Ovary (tissue), 3 donors: ENCODE measurements around the gene TANC1.

Experiments
- EP300 ChIP-seq: sonication (generic); formaldehyde crosslinking; IDR thresholded peaks from one replicate; pipeline ENCODE4 v1.6.1; 2017; ENCODE audit warnings: antibody characterized with exemption
- TF ChIP-seq, protein P1 (sequence below), 3 donors: fragments of 450-650 bp in 2 of 3; fragments of 200-600 bp in 1 of 3; IDR thresholded peaks; one replicate each; pipeline versions ENCODE4 v1.5.1 to v1.8.0; 2016 to 2022; ENCODE audit warnings: antibody characterized with exemption in 3 of 3, mild to moderate bottlenecking in 1 of 3
- donor health status: DM: no; HTN: no; CAD: no.

- TF ChIP-seq, protein P1, sequence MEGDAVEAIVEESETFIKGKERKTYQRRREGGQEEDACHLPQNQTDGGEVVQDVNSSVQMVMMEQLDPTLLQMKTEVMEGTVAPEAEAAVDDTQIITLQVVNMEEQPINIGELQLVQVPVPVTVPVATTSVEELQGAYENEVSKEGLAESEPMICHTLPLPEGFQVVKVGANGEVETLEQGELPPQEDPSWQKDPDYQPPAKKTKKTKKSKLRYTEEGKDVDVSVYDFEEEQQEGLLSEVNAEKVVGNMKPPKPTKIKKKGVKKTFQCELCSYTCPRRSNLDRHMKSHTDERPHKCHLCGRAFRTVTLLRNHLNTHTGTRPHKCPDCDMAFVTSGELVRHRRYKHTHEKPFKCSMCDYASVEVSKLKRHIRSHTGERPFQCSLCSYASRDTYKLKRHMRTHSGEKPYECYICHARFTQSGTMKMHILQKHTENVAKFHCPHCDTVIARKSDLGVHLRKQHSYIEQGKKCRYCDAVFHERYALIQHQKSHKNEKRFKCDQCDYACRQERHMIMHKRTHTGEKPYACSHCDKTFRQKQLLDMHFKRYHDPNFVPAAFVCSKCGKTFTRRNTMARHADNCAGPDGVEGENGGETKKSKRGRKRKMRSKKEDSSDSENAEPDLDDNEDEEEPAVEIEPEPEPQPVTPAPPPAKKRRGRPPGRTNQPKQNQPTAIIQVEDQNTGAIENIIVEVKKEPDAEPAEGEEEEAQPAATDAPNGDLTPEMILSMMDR (IDR thresholded peaks at IDR 0.05), result no peak
- TF ChIP-seq EP300, result no peak
Measured at GRCh38 chr2:158999458-158999857, 31.0 kb downstream of the TANC1 start.
